Hematopoietic multipotent progenitor cell treated with erythropoietin and hydrocortisone succinate and interleukin-3 and kit ligand, for 15 days (in vitro differentiated cells): ENCODE results near the gene F8A1.
A peak's percentile ranks its signal among the peaks of the same experiment; 100 is the strongest.
"Not testable (repeated sequence)": the region's sequence is repeated elsewhere in the genome, so short reads cannot be mapped to it uniquely, and the experiment has no call there.

Source experiments
- DNase-seq: peaks from one replicate; pipeline ENCODE4 v3.0.0-alpha.2; 2015; ENCODE audit warnings: low spot score

F8A1 gene

DNA sequence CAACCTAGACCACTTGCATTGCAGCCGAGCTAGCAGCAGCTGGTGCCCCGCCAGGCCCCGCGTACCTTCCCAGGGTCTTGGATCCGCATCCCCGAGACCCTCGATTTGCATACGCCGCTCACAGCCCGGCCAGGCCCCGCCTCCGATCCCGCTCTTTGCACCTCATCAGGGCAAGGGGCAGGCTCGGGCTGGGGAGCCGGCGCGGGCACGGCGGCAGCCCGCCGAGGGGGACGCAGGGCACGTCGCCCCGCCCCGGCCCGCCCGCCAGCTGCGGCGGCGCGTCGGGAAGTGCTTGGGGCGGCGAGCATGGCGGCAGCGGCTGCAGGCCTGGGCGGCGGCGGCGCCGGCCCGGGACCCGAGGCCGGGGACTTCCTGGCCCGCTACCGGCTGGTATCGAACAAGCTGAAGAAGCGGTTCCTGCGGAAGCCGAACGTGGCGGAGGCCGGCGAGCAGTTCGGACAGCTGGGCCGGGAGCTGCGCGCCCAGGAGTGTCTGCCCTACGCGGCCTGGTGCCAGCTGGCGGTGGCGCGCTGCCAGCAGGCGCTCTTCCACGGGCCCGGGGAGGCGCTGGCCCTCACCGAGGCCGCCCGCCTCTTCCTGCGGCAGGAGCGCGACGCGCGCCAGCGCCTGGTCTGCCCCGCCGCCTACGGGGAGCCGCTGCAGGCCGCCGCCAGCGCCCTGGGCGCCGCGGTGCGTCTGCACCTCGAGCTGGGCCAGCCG lies at the start of gene F8A1:
Gene F8A1, plus strand, starts transcription at position 287 of the 720 bp plus-strand sequence. Its CDS starts 20 bp downstream, at position 307.
- not testable (repeated sequence) for DNase-seq

GRCh38 chrX:154840856-154841255 lies 45.3 kb upstream of the F8A1 start:
- DNase-seq = peak; percentile 75

DNA sequence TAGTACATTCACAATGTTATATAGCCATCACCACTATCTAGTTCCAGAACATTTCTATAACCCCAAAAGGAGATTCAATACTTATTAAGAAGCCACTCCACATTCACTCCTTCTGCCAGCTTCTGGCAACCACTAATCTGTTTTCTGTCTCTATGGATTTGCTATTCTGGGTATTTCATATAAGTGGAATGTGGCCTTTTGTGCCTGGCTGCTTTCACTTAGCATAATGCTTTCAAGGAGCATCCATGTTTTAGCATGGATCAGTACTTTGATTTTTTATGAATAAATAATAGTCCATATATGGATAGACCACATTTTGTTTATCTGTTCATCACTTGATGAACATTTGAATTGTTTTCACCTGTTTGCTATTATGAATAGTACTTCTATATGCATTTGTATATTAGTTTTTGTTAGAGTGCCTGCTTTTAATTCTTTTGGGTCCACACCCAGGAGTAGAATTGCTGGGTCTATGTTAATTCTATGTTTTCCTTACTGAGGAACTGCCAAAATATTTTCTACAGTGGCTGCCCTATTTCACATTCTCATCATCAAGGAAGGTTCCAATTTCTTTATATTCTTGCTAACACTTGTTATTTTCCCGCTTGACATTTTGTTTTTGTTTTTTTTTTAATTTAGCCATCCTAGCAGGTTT lies 35.1 kb upstream of the F8A1 start:
- no peak for DNase-seq

DNA sequence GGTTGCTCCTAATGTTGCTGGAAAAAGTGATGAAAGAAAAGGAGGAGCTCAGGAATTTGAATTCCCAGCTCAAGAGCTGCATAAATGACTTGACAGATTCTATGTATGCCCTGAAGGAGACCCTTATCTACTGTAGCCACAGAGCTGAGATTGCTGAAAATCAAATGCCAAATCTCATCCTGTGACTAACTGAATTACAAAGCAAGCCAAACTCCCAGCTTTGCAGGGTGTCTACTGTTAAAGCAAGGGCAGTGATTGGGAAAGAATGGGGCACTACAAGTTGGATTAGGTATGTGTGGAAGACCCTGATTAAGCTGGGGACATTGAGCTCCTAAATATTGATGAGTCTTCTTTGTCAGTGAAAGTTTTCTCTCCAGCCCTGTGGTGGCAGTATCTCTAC lies 30.9 kb upstream of the F8A1 start:
- no peak for DNase-seq

- DNase-seq = not testable (repeated sequence)
These were observed 17.6 kb upstream of the F8A1 start for GRCh38 chrX:154868522-154868921.

GRCh38 chrX:154873329-154873728 lies 12.8 kb upstream of the F8A1 start:
- DNase-seq = no peak

DNA sequence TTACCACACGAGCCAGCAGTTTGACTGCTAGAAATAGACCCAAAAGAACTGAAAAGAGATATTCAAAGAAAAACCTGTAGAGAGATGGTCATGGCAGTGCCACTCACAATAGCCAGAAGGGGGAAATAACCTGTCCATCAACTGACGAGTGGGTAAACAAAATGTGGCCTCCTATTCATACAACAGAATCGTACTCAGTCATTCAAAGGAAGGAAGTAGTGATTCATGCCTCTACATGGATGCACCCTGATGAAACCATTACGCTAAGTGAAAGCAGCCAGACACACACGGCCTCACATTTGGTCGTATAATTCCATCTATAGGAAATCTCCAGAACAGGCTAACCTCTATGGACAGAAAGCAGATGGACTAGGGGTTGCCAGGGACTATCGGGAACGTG lies 2.1 kb upstream of the F8A1 start:
- DNase-seq = not testable (repeated sequence)

DNA sequence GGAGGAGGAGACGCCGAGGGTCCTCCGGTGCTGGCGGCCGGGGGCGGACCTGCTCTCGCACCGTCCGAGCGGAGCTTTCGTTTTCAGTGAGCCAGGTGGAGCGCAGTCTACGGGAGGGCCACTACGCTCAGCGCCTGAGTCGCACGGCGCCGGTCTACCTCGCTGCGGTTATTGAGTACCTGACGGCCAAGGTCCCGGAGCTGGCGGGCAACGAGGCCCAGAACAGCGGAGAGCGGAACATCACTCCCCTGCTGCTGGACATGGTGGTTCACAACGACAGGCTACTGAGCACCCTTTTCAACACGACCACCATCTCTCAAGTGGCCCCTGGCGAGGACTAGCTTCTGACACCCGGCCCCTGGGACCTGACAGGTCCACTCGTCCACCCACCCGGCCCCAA lies 1.1 kb upstream of the F8A1 start:
- not testable (repeated sequence) for DNase-seq

DNA sequence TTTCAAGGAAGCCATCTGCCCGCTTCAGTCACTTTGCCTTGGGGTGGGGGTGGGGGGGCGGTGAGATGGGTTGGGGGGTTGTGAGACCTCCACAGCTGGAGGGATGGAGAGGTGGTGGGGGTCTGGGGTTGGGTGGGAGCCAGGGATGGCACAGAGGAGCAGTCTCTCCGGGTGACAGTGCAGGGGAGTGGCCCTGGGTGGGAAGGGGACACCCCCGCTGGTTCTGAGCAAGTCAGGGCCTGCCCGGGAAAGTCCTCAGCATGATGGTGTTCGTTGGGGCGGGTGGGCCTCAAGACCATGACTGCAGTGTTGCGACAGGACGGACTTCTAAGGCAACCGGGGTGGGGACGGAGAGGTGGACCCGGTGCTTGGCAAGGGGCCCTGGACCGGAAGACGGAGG lies 606 bp upstream of the F8A1 start:
- not testable (repeated sequence) for DNase-seq

DNA sequence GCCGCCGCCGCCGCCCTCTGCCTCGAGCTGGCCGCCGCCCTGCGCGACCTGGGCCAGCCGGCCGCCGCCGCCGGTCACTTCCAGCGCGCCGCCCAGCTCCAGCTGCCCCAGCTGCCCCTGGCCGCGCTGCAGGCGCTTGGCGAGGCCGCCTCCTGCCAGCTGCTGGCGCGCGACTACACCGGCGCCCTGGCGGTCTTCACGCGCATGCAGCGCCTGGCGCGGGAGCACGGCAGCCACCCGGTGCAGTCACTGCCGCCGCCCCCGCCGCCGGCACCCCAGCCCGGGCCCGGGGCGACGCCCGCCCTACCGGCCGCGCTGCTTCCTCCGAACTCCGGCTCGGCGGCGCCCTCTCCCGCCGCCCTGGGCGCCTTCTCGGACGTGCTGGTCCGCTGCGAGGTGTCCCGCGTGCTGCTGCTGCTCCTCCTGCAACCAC lies 650 bp downstream of the F8A1 start:
- DNase-seq = not testable (repeated sequence)

GRCh38 chrX:154890990-154891639 lies 5.0 kb downstream of the F8A1 start:
- DNase-seq = no peak

DNA sequence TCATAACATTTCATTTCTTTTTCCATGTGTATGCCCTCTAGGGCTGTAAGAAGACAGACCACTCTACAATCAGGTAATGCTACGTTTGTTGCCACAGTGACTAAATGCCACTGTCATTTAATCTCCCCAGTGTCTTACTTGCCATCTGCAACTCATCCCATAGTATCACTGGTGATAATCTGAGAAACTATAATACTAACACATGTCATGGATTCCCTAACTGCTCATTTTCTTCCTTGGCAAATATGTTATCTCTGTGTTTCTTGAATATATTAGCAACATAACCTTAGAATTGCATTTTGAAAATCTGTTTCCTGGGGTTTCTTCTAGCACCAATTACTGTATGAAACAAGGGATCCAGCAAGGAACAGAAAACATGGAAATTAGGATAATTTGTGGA lies 6.1 kb downstream of the F8A1 start:
- no peak for DNase-seq

DNA sequence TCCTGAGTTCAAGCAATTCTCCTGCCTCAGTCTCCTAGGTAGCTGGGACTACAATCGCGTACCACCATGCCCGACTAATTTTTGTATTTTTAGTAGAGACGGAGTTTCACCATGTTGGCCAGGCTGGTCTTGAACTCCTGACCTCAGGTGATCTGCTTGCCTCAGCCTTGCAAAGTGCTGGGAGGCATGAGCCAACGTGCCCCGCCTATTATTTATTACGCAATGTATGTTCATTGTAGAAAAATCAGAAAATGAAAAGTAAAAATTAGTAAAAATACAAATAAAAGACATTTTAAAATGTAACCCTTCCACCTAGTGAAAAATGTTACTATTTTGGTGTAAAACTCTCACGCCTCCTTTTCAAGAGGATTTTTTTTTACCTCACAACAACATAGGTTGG lies 14.2 kb downstream of the F8A1 start:
- DNase-seq = no peak

DNA sequence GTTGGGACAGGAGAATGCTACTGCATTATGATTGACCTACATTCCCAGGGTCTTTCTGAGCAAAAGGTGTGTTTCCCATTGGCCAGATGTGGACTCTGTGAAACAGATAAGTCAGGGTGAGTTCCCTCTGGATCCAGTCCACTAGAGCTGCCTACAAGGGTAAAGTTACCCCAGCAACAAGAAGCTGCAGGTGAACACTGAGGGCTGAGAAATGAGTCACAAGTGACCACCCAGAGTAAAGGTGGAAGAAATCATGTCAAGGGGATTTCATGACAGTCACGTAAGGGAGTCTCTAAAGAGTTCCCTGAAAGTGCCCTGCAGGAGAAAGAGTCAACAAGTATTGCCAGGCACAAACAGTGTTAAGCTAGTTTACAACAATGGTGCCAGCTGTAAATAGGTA lies 16.3 kb downstream of the F8A1 start:
- DNase-seq = no peak

GRCh38 chrX:154908821-154909220 lies 22.7 kb downstream of the F8A1 start:
- no peak for DNase-seq

- DNase-seq = not testable (repeated sequence)
These were observed 23.9 kb downstream of the F8A1 start for GRCh38 chrX:154910048-154910447.

GRCh38 chrX:154910528-154910927 lies 24.4 kb downstream of the F8A1 start:
- not testable (repeated sequence) for DNase-seq

GRCh38 chrX:154914052-154914451 lies 27.9 kb downstream of the F8A1 start:
- DNase-seq = no peak

DNA sequence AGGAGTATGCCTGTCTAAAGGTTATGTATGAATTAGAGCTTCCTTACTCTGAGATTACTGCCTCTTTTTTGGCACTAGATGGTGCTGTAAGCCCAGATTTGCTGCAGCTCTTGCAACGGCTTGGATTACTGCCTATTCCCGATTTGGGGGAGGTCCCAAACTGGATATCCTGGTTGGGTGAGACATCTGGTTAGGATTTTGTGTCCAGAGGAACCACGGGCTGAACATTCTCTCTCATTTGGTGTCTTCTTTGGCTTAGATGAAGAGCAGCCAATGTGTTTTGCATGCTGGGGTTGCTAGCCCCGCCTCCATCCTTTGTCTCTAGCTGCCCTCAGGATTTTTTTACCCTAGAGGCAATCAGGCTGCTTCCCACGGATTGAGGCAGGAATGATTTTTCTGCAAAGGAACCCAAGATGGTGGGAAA lies 31.9 kb downstream of the F8A1 start:
- peak; percentile 12 for DNase-seq

DNA sequence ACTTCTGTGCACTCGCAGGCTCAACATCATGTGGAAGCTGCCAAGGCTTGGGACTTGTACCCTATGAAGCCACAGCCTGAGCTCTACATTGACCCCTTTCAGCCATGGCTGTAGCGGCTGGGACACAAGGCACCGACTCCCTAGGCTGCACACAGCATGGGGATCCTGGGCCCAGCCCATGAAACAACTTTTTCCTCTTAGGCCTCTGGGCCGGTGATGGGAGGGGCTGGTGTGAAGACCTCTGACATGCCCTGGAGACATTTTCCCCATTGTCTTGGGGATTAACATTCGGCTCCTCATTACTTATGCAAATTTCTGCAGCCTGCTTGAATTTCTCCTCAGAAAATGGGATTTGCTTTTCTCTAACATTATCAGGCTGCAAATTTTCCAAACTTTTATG lies 38.6 kb downstream of the F8A1 start:
- not testable (repeated sequence) for DNase-seq
